ENCODE measurements around the gene HSD17B7. TPM values are rescaled to one million over a fixed set of nuclear protein-coding genes. Genes with fewer than 3 reads are reported as not detected.

Gene HSD17B7
- total RNA-seq, 3 donors from 2014 or later (not counting 1 experiment from before 2014, with no cell fraction given) = 21.0 to 26.0 (median 23.5) TPM

DNA sequence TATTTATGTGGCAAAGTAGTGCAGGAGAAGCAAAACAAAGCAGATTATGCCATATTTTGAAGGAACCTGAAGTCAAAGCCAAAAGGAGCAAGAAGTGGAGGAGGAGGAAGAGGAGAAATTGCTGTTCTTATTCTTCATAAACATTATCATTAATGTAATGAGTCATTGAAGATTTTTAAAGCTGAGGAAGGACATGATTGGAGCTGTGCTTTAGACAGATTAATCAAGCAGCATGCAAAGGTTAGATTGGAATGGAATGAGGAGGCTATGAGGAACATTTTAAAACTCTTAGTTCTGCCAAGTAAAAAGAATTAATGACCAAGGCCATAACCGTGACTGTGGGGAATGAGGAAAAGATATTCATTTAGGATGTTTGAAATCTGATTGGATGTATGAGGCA lies 33.0 kb upstream of the HSD17B7 start:
- no peaks in the 10 kb centered on the region for H3K36me3 Mint-ChIP-seq
- ATAC-seq (no peak), DNase-seq (no peak)
- Histone ChIP-seq H3K9me3 (ENCODE audit: control insufficient read depth, insufficient read depth, low read length) (no peaks in the 10 kb centered on the region), H3K36me3 (ENCODE audit: control insufficient read depth, insufficient read depth, low read length) (no peaks in the 10 kb centered on the region), H3K4me3 (ENCODE audit: low read length) (no peak overlapping the region), H3K27me3 (ENCODE audit: control insufficient read depth, insufficient read depth, low read length) (no peaks in the 10 kb centered on the region), H3K4me1 (ENCODE audit: control insufficient read depth, insufficient read depth, low read length) (no peaks in the 10 kb centered on the region), H3K27ac (ENCODE audit: low read length) (no peak overlapping the region)
- H3K9me3 Mint-ChIP-seq = no peaks in the 10 kb centered on the region
- H3K27me3 Mint-ChIP-seq (ENCODE audit: low read depth in 2 of 2) = no peaks in the 10 kb centered on the region
- intact Hi-C loops (cut with micrococcal nuclease) = no loop called here
- TF ChIP-seq, protein P1, sequence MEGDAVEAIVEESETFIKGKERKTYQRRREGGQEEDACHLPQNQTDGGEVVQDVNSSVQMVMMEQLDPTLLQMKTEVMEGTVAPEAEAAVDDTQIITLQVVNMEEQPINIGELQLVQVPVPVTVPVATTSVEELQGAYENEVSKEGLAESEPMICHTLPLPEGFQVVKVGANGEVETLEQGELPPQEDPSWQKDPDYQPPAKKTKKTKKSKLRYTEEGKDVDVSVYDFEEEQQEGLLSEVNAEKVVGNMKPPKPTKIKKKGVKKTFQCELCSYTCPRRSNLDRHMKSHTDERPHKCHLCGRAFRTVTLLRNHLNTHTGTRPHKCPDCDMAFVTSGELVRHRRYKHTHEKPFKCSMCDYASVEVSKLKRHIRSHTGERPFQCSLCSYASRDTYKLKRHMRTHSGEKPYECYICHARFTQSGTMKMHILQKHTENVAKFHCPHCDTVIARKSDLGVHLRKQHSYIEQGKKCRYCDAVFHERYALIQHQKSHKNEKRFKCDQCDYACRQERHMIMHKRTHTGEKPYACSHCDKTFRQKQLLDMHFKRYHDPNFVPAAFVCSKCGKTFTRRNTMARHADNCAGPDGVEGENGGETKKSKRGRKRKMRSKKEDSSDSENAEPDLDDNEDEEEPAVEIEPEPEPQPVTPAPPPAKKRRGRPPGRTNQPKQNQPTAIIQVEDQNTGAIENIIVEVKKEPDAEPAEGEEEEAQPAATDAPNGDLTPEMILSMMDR (IDR thresholded peaks at IDR 0.05) = no peak
- no peak overlapping the region for H3K27ac Mint-ChIP-seq
- 97% methylated on average over 1 of the region's 1 CpG for WGBS (ENCODE audit: insufficient coverage)
- no peak overlapping the region for H3K4me3 Mint-ChIP-seq
- no peaks in the 10 kb centered on the region for H3K4me1 Mint-ChIP-seq

DNA sequence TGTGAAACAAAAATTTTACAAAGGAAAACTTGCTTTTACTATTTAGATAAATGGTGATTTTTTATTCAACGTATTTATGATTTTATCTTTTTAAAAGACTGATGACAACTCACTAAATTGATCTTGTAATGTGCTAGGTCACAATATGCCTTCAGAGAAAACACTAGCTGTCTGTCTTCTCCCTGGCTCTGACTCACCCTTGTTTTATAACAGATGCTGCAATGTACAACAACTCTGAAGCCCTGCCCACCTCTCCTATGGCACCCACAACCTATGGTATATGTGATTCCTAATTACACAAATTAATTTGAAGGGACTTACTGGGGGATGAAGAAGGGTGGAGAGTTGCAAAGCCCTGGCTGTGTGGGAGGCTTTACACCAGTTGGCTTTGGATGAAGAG lies 24.7 kb upstream of the HSD17B7 start:
- H3K36me3 Mint-ChIP-seq = no peaks in the 10 kb centered on the region
- no peak for ATAC-seq
- no peak overlapping the region for H3K27ac Mint-ChIP-seq
- no peaks in the 10 kb centered on the region for H3K9me3 Mint-ChIP-seq
- H3K27me3 Mint-ChIP-seq (ENCODE audit: low read depth in 2 of 2) = peaks cover 16 to 27% of the 10 kb centered on the region in 2 donors
- no peaks in the 10 kb centered on the region for H3K4me1 Mint-ChIP-seq
- no peak overlapping the region for H3K4me3 Mint-ChIP-seq
- 80% methylated on average over 1 of the region's 1 CpG for WGBS (ENCODE audit: insufficient coverage)
- no peaks in the 10 kb centered on the region for H3K4me1 ChIP-seq (ENCODE audit: control insufficient read depth, insufficient read depth, low read length)
- intact Hi-C loops (cut with micrococcal nuclease) = no loop called here
- H3K27ac ChIP-seq (ENCODE audit: low read length) = no peak overlapping the region
- H3K9me3 ChIP-seq (ENCODE audit: control insufficient read depth, insufficient read depth, low read length) = no peaks in the 10 kb centered on the region
- no peak overlapping the region for H3K4me3 ChIP-seq (ENCODE audit: low read length)
- no peaks in the 10 kb centered on the region for H3K27me3 ChIP-seq (ENCODE audit: control insufficient read depth, insufficient read depth, low read length)
- no peak for DNase-seq
- TF ChIP-seq, protein P1 (IDR thresholded peaks at IDR 0.05) = no peak
- no peaks in the 10 kb centered on the region for H3K36me3 ChIP-seq (ENCODE audit: control insufficient read depth, insufficient read depth, low read length)

DNA sequence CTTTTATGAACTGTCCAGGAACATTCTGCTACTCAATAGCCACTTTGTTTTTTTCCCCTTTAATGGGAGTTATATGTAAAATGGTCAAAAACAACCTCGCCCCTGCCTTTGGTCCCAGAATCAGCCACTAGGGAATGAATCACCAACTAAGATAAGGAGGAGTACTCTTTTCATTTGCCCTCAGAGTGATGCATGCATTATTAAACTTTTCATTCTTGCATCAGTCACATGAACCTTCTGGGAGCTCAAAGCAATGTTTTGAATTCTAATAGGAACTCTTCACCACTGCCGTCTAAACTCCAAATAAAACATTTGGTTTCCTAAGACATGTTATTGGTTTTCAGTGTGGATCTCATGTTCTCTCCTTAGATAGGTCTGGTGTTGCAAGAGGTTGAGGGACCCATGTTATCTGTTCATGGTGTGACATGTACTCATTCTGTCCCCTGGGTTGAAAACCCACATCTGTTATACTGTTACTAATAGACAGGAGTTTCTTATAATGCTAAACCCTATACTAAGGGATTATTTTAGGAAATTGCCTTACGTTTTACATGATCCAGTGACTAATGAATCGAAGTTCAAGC lies 17.8 kb upstream of the HSD17B7 start:
- ATAC-seq (no peak), DNase-seq (no peak)
- Histone ChIP-seq H3K4me1 (ENCODE audit: control insufficient read depth, insufficient read depth, low read length) (no peaks in the 10 kb centered on the region), H3K9me3 (ENCODE audit: control insufficient read depth, insufficient read depth, low read length) (no peaks in the 10 kb centered on the region), H3K4me3 (ENCODE audit: low read length) (no peak overlapping the region), H3K27me3 (ENCODE audit: control insufficient read depth, insufficient read depth, low read length) (no peaks in the 10 kb centered on the region), H3K36me3 (ENCODE audit: control insufficient read depth, insufficient read depth, low read length) (no peaks in the 10 kb centered on the region), H3K27ac (ENCODE audit: low read length) (no peak overlapping the region)
- WGBS (ENCODE audit: insufficient coverage) = 100% methylated on average over 1 of the region's 4 CpGs
- H3K27ac Mint-ChIP-seq = no peak overlapping the region
- no peaks in the 10 kb centered on the region for H3K9me3 Mint-ChIP-seq
- H3K4me3 Mint-ChIP-seq = no peak overlapping the region
- TF ChIP-seq, protein P1 (IDR thresholded peaks at IDR 0.05) = no peak
- H3K4me1 Mint-ChIP-seq = no peaks in the 10 kb centered on the region
- peaks cover 7 to 28% of the 10 kb centered on the region in 2 donors for H3K27me3 Mint-ChIP-seq (ENCODE audit: low read depth in 2 of 2)
- intact Hi-C loops (cut with micrococcal nuclease) = no loop called here
- no peaks in the 10 kb centered on the region for H3K36me3 Mint-ChIP-seq

DNA sequence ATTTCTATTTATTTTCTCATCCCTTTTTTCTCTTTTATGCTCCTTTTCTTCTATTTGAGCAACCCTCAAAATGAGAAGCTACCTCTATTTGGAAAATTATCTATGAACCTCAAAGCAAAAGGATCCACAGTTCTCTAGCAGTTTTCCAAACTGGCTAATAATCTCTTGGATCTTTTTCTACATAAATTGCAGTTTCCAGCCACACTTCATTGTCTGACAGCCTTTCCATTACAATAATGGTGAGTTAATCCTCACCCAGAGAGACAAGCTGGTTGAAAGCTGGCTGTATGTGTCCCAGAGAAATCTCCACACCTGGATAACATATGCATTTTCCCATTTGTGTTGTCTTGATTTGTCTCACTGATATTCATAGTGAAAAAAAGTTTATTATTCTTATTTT lies 16.5 kb upstream of the HSD17B7 start:
- ATAC-seq (no peak), DNase-seq (no peak)
- no peaks in the 10 kb centered on the region for H3K9me3 Mint-ChIP-seq
- H3K27ac Mint-ChIP-seq = no peak overlapping the region
- TF ChIP-seq, protein P1 (IDR thresholded peaks at IDR 0.05) = no peak
- H3K36me3 Mint-ChIP-seq = no peaks in the 10 kb centered on the region
- H3K4me3 ChIP-seq (ENCODE audit: low read length) = no peak overlapping the region
- H3K4me1 ChIP-seq (ENCODE audit: control insufficient read depth, insufficient read depth, low read length) = no peaks in the 10 kb centered on the region
- H3K27ac ChIP-seq (ENCODE audit: low read length) = no peak overlapping the region
- no peaks in the 10 kb centered on the region for H3K36me3 ChIP-seq (ENCODE audit: control insufficient read depth, insufficient read depth, low read length)
- no peaks in the 10 kb centered on the region for H3K4me1 Mint-ChIP-seq
- peaks cover 3 to 18% of the 10 kb centered on the region in 2 donors for H3K27me3 Mint-ChIP-seq (ENCODE audit: low read depth in 2 of 2)
- no peak overlapping the region for H3K4me3 Mint-ChIP-seq
- intact Hi-C loops (cut with micrococcal nuclease) = no loop called here
- H3K27me3 ChIP-seq (ENCODE audit: control insufficient read depth, insufficient read depth, low read length) = no peaks in the 10 kb centered on the region
- no peaks in the 10 kb centered on the region for H3K9me3 ChIP-seq (ENCODE audit: control insufficient read depth, insufficient read depth, low read length)
